Breast epithelium (tissue), 4 donors: Measurements from ENCODE around the gene TMEM106C. TPM values are rescaled to one million over a fixed set of nuclear protein-coding genes. Genes with fewer than 3 reads are reported as not detected.

Source experiments
- DNase-seq, 2 donors: peaks; one replicate each; pipeline ENCODE4 v3.0.0-alpha.2; 2019; ENCODE audit warnings: low spot score in 2 of 2
- H3K27ac ChIP-seq, 2 donors: fragments of 200-600 bp; sonication (generic) in 1 of 2; one replicate each; pipeline ENCODE4 v1.5.1; 2016 to 2019; ENCODE audit warnings: mild to moderate bottlenecking in 1 of 2
- H3K27me3 ChIP-seq, 2 donors: fragments of 200-600 bp; sonication (generic) in 1 of 2; one replicate each; pipeline versions ENCODE4 v1.5.1 to v1.6.0; 2017 to 2019; ENCODE audit warnings: control low read depth in 1 of 2, mild to moderate bottlenecking in 1 of 2
- H3K36me3 ChIP-seq: fragments of 200-600 bp; one replicate; pipeline ENCODE4 v1.5.1; 2019
- H3K4me1 ChIP-seq, 2 donors: fragments of 200-600 bp; sonication (generic); one replicate each; pipeline ENCODE4 v1.5.1; 2016 to 2019; ENCODE audit warnings: control low read depth in 1 of 2
- H3K4me3 ChIP-seq, 3 donors: fragments of 200-600 bp; sonication (generic); 1 replicate in 2 of 3; 2 replicates in 1 of 3; pipeline ENCODE4 v1.5.1; 2016 to 2019; ENCODE audit warnings: mild to moderate bottlenecking in 3 of 3, moderate library complexity in 2 of 3
- H3K9me3 ChIP-seq, 2 donors: fragments of 200-600 bp; sonication (generic) in 1 of 2; one replicate each; pipeline ENCODE4 v1.5.1; 2016 to 2019; ENCODE audit warnings: control low read depth in 1 of 2
- POLR2A ChIP-seq: fragments of 450-650 bp; IDR thresholded peaks from one replicate; pipeline ENCODE4 v1.6.1; 2016; ENCODE audit warnings: antibody characterized with exemption, mild to moderate bottlenecking, moderate library complexity
- POLR2AphosphoS5 ChIP-seq, 3 donors: sonication (generic); formaldehyde crosslinking; IDR thresholded peaks; one replicate each; pipeline ENCODE4 v1.6.1; 2017; ENCODE audit warnings: antibody characterized with exemption in 3 of 3
- intact Hi-C: fragments of 100-400 bp; cut with DNase I; formaldehyde crosslinking; loops from one replicate; pipeline ENCODE4 v1.15.1; 2023; ENCODE audit warnings: low total_unique reads
- total RNA-seq, 3 donors: library from RNA; depleted of rRNA; stranded (reverse); fragments of >200 nt; gene quantifications; one replicate each; pipeline ENCODE4 v1.1.0, GENCODE V29; 2016
- TF ChIP-seq, protein P1 (sequence below), 3 donors: fragments of 450-650 bp; IDR thresholded peaks; one replicate each; pipeline ENCODE4 v1.5.1; 2016 to 2017; ENCODE audit warnings: antibody characterized with exemption in 3 of 3, mild to moderate bottlenecking in 3 of 3, moderate library complexity in 3 of 3

Gene TMEM106C
- total RNA-seq, 3 donors from 2014 or later, result 35.2 to 131 (median 73.4) TPM

DNA sequence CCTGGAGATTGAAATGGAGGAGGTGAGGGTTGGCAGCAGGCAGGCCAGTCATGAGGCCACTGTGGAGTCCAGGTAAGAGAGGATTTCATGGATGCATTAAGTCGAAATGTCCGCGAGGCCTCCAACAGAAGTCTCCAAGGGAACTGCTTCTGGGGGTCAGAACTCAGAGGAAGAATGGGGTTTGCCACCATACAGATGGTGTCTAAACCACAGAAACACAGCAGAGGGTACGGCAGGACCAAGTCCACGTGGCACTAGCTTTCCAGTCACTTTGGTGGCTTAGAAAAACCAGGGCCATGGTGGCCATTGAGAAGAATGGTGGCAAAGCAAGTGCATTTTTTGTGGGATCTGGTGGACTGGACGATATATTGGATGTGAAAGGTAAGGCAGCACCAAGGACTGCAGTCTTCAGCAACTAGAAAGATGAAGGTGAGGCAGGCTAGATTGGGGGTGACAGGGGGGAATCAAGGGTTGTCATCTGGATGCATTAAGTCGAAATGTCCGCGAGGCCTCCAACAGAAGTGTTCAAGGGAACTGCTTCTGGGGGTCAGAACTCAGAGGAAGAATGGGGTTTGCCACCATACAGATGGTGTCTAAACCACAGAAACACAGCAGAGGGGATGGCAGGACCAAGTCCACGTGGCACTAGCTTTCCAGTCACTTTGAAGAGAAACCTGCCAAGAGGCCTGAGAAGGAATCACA lies 22.5 kb upstream of the TMEM106C start:
- Histone ChIP-seq H3K9me3 (no peaks in the 10 kb centered on the region), H3K4me1 (peaks cover 0 to 4% of the 10 kb centered on the region in 2 donors), H3K27me3 (no peaks in the 10 kb centered on the region), H3K4me3 (no peak overlapping the region), H3K36me3 (no peaks in the 10 kb centered on the region), H3K27ac (no peak overlapping the region)
- TF ChIP-seq POLR2A (no peak), POLR2AphosphoS5 (IDR thresholded peaks at IDR 0.05) (no peak)
- TF ChIP-seq, protein P1, sequence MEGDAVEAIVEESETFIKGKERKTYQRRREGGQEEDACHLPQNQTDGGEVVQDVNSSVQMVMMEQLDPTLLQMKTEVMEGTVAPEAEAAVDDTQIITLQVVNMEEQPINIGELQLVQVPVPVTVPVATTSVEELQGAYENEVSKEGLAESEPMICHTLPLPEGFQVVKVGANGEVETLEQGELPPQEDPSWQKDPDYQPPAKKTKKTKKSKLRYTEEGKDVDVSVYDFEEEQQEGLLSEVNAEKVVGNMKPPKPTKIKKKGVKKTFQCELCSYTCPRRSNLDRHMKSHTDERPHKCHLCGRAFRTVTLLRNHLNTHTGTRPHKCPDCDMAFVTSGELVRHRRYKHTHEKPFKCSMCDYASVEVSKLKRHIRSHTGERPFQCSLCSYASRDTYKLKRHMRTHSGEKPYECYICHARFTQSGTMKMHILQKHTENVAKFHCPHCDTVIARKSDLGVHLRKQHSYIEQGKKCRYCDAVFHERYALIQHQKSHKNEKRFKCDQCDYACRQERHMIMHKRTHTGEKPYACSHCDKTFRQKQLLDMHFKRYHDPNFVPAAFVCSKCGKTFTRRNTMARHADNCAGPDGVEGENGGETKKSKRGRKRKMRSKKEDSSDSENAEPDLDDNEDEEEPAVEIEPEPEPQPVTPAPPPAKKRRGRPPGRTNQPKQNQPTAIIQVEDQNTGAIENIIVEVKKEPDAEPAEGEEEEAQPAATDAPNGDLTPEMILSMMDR (IDR thresholded peaks at IDR 0.05), result no peak
- DNase-seq, result no peak
- intact Hi-C loops, result loop anchor here (1.0 kb wide), 1 partner anchor 23 kb away; no protein-coding TSS in a partner anchor

DNA sequence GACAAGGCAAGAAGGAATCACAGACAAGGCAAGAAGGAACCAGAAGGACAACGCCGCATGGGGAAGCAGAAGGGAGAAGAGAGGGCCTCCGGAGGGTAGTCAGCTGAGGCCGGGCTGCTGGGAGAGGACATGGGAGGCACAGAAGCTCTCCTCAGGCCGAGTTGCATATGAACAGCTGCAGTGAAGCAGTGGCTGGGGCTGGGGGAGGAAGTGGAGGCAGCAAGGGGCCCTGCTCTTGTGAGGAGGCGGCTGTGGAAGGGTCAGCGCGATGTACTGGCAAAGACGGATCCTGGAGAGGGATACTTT lies 22.0 kb upstream of the TMEM106C start:
- Histone ChIP-seq H3K27ac (no peak overlapping the region), H3K27me3 (no peaks in the 10 kb centered on the region), H3K9me3 (no peaks in the 10 kb centered on the region), H3K36me3 (no peaks in the 10 kb centered on the region), H3K4me3 (no peak overlapping the region), H3K4me1 (peaks cover under 1 to 9% of the 10 kb centered on the region in 2 donors)
- intact Hi-C loops, result no loop called here
- no peak for DNase-seq
- TF ChIP-seq POLR2A (no peak), POLR2AphosphoS5 (IDR thresholded peaks at IDR 0.05) (no peak)
- TF ChIP-seq, protein P1 (IDR thresholded peaks at IDR 0.05), result no peak

DNA sequence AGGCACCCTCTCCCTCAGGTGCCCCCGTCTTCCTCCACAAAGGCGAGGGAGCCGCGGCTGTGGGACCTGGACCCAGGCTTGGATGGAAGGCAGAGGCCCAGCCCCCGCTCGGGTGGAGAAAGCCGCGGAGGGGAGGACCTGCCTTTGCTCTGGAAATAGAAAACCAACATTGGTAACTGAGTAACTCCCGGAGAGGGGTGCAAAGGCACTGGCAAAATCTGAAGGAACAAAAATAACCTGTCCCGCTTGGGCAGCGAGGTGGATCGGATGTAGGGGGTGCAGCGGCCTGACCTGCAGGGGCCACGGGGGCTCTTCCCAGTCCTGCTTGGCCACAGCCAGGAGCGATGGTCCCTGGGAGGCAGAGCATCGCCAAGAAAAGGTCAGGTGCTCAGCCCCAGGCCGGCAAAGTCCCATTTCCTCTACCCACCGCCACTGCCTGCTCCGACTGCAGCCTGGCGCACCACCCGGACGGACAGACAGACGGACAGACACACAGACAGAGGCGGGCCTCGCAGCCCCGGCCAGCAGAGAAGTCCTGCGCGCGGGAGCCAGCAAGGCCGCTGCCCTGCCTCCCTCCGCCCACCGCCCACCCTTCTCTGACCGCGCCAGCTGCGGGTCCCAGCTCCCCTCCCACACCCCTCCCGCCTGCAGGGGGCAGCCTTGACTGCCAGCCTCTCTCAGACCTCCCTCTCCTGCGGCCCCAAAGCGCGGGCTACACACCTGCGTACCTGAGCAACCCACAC lies 21.4 kb upstream of the TMEM106C start:
- TF ChIP-seq POLR2A, result no peak
- TF ChIP-seq, protein P1 (IDR thresholded peaks at IDR 0.05), result no peak
- TF ChIP-seq POLR2AphosphoS5 (IDR thresholded peaks at IDR 0.05), result no peak
- Histone ChIP-seq H3K36me3 (no peaks in the 10 kb centered on the region), H3K9me3 (no peaks in the 10 kb centered on the region), H3K27me3 (no peaks in the 10 kb centered on the region), H3K4me1 (peaks cover 6 to 13% of the 10 kb centered on the region in 2 donors), H3K27ac (no peak overlapping the region), H3K4me3 (no peak overlapping the region)
- no peak for DNase-seq
- intact Hi-C loops, result no loop called here

DNA sequence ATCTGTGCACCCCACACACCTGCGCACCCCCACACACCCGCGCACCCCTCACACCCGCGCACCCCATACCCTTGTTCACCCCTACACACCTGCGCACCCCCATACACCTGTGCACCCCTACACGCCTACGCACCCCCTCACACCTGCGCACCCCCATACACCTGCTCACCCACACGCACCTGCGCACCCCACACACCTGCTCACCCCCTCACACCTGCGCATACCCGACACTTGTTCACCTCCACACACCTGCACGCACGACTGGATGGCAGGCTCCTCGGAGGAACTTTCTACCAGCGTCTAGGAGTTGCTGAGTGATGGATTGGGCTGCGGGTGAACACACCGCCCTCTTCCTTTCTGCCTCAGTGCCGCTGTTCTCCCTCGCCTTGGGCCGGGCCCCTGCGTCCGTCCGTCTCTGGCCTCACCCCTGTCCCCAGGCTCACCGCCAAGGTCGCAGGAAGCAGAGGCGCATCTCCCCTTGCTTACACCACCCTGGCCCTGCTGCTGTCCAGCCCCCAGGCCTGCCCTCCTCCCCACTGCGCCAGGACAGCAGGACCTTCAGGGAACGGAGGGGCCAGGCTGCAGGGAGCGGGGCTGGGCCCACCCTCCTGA lies 20.7 kb upstream of the TMEM106C start:
- no peak for DNase-seq
- no peaks in the 10 kb centered on the region for H3K9me3 ChIP-seq
- TF ChIP-seq POLR2AphosphoS5 (IDR thresholded peaks at IDR 0.05), result no peak
- TF ChIP-seq POLR2A, result no peak
- TF ChIP-seq, protein P1 (IDR thresholded peaks at IDR 0.05), result no peak
- H3K36me3 ChIP-seq, result no peaks in the 10 kb centered on the region
- intact Hi-C loops, result no loop called here
- peaks cover 10 to 15% of the 10 kb centered on the region in 2 donors for H3K4me1 ChIP-seq
- H3K27me3 ChIP-seq, result no peaks in the 10 kb centered on the region
- H3K27ac ChIP-seq, result no peak overlapping the region
- H3K4me3 ChIP-seq, result no peak overlapping the region
